Camera-type eye (tissue), 1 donor: Measurements from ENCODE around the gene MRPS18C. TPM values are rescaled to one million over a fixed set of nuclear protein-coding genes. Genes with fewer than 3 reads are reported as not detected.

Experiments
- total RNA-seq: library from RNA; depleted of rRNA; stranded (reverse); fragments of >200 nt; gene quantifications from one replicate; pipeline ENCODE4 v1.2.3, GENCODE V29; 2014

Gene MRPS18C
- 24.3 TPM for total RNA-seq

GRCh38 chr4:83455281-83456183 lies at the start of gene MRPS18C, which contains the start of gene HELQ:
Gene MRPS18C, plus strand, starts transcription at chr4:83456058. Its CDS starts 20 bp downstream, at chr4:83456078.
Gene HELQ, minus strand, starts transcription at chr4:83455823. Its CDS starts 130 bp downstream, at chr4:83455693.

GRCh38 chr4:83484500-83485461 lies 28.9 kb downstream of the MRPS18C start, which contains the start of gene ABRAXAS1:
Gene ABRAXAS1, minus strand, starts transcription at chr4:83485100. Its CDS starts 28 bp downstream, at chr4:83485072.

Other genes starting within 250 kb of the MRPS18C start
- gene COQ2, start 171.3 kb upstream of the MRPS18C start, total RNA-seq: 15.3 TPM
- 0.93 TPM for gene HPSE, start 121.2 kb upstream of the MRPS18C start, total RNA-seq
- gene HELQ, start 235 bp upstream of the MRPS18C start, total RNA-seq: 27.8 TPM
- 19.8 TPM for gene ABRAXAS1, start 29.0 kb downstream of the MRPS18C start, total RNA-seq
- gene GPAT3, start 80.0 kb downstream of the MRPS18C start, total RNA-seq: 2.7 TPM